ENCODE data around the gene PPP1R12B.
"Not testable (repeated sequence)": the region's sequence is repeated elsewhere in the genome, so short reads cannot be mapped to it uniquely, and the experiment has no call there.

PPP1R12B gene

DNA sequence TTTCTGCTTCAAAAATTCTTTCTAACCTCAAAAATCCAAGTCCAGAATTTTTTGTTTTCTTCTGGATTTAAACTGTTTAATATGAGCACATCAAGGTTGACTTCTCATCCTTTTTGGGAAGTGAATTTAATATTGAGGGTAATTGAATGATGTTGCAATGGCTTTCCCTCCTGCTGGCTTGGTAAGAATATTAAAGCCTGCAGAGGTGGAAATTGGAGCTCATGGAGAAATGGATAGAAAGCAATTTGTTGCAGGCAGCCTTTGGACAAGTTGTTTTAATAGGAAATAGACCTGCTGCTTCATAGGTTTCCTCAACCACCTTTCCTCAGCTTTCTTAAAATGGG is 237.1 kb downstream of the PPP1R12B start:
- no peak for DNase-seq (ENCODE audit: low spot score)

DNA sequence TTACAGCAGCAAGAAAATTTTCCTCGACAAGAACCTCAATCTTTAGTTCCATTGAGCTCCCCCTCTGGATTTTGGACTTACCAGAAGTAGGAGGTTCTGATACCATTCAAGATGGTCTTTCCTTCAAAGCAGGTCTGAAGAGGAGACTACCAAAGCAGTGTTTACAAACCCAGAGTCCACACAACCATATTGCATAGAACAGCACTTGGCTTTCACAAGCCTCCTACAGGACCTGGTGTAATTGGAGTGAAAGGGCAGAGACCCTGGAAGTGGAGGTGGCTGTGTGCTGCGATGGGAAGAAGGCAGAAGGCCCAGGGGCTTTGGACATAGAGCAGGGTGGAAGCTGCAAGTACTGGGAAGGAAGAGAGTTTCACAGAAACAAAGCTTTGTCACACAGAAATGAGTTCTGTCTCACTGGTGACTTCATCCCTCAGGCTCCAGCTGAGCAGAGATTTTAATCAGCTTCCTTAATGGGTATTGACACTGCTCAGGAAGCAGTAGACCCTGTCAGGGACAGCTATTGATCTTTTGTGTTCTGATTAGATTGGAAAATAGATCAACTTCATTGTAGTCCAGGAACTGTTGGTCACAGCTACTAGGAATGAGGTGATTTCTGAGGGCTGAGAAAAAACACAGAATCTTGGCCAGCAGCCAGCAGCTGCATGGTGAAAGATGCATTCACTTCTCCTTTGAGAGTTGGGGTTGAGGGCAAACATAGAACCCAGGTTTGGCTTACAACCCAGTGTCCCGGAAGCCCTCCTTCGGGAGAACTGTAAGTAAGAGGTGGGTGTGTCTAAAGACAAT is 237.7 kb downstream of the PPP1R12B start:
- no peak for DNase-seq (ENCODE audit: low spot score)

DNA sequence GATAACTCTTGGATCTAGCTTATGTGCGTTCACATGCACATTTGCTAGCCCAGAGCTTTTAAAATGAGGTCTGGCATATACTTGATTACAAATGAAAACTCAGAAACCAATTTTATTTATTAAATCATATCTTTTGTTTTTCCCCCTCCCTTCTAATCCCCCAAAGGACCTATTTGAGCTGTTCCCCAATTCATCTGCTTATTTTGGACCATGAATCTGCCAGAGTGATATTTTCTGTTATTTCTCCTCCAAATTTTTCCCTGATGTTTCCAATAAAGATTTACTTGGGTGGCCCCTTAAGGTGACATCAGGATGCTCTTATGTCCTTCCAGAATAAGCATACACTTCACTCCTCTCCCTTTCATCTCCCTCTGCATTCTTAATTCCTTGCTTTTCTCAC is 238.4 kb downstream of the PPP1R12B start:
- no peak for DNase-seq (ENCODE audit: low spot score)

DNA sequence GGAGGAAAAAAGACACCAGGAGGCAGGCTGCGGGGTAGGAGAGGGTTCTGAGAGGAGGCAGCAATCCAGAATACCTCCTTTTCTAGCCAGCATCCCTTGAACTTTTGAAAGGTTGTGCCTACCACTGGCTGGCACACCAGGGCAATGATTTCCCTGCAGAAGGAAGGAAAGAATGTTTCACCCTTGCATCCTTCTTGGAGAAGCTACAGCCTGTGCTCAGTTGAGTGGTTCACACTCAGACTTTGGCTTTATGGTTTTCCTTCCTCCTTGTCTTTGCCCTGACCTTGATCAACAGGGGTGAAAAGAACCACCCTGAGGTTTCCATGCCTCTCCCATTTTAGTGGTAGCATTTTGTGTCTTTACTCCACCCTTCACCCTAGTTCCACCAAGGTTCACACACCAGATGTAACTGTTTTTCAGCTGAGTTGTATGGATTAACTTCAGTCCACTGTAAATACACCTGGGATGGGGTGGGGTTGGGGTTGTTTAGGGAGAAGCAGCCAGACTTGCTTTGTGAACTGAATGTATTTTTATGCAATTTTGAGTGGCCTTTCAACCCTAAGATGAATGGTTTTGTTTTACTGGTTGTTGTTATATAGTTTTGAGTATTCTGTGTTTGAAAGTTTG is 239.5 kb downstream of the PPP1R12B start:
- DNase-seq (ENCODE audit: low spot score), result no peak

DNA sequence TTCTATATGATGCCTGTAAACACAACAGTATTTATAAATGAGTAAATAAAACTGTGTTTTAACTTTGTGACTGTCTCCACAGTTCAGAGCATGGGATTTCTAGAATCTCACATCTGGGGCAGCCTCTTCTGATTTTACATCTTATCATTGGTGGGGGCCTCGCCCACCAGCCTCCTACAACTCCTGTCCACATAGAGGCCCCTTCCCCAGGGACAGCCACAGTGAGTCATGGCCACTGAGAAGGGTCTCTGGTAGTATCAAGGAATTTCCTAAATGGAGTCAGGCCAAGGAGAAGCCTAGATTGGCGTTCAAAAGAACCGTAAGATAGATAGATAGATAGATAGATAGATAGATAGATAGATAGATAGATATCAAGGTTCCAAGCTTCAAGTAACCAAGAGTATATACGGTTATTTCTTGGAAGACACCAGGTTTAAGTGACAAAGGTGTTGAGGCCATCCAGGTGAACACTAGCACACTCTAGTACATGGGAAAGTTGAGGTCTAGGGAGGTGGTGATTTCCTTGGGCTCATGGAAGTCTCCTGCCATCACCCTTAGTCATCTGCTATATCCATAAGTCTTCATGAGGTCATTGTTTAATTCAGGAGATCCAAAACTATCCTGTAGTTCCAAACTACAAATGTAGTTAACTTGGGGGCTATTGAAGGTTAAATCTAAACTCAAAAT is 240.1 kb downstream of the PPP1R12B start:
- DNase-seq (ENCODE audit: low spot score), result no peak

DNA sequence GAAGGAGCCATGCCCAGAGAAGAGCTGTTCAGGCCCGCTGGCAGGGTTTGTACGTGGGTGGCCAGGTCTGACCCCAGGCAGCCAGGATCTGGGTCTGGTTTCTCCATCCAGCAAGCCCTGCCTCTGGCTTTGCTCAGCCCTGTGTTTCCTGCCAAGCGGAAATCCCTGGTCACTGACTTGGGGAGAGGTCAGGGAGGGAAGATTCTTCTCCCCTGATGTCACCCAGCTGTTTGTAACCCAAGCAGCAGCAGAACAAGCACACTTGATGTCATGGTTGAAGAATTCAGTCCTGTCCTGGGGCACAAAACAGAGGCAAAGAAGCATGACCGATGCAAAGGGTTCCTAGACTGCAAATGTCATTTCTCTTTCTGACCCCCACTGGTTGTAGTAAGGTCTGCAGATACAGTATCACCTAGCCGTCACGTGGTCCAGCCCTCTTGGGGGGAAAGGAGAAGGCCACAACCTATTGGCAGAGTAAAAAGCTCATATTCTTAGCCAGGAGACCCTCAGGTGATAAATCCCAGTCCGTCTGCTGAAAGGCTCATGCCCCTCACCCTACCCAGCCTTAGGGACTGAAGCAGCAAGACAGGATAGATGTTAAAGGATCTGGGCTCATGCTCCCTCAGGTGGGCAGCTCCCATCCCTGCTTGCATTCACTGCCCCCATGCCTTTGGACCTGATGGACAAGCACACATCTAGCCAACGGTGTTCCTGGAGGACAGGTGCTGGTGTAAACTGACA is 240.9 kb downstream of the PPP1R12B start:
- no peak for DNase-seq (ENCODE audit: low spot score)

DNA sequence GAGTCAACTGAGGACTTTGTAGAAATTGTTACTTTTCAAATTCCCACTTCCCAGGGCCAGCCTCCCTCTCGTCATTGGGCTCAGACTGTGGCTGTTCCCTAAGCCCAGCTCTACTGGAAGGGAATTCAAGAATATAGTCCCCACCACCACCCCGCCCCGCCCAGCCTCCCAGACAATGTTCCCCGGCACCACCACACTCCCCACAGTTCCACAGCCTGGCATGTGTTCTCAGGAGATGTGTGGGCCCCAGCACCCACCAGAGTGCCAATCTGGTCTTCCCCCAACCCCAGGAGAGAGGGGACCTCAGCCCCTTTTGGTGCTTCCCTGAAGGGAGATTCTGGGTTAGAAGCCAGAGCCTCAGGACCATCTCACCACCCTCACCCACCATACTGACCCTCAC is 241.6 kb downstream of the PPP1R12B start:
- DNase-seq (ENCODE audit: low spot score), result no peak

DNA sequence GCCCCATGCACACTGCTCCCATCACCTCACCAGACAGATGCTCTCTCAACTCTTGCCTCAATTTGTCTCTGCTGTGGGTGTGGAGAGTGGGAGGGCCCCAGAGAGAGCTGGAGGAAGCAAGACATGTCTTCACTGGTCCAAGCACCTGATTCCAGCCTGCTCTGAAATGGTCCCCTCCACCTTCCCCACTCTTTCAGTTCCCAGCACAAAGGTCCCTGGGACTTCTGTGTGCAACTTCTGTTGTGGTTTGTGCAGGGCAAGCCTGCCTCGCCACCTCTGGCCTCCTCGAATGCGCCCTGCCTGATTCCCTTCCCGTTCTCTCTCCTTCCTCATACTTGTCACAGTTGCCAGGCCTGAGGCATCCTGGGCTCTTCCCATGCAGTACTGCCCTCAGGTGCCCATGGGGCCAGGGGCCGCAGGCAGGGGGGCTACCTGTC is 242.5 kb downstream of the PPP1R12B start:
- DNase-seq (ENCODE audit: low spot score), result no peak

DNA sequence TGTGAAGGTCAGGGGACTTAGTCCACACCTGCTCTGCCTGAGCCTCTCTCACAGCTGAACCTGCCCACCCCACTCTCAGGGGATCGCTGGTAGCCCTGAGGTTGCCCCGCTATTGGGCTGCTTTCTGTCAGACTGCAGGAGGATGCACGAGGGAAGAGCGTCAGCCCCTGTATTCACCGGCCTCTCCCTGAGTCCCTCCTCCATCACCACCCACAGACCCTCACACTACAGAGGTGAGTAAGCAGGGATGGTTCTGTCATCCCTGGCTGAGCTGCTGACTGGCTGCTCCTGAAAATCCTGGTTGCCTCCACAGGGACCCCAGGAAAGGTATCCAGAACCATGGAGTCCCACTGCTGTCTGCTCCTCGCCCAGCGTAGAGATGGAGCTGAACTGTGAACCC is 243.0 kb downstream of the PPP1R12B start:
- DNase-seq (ENCODE audit: low spot score), result no peak

DNA sequence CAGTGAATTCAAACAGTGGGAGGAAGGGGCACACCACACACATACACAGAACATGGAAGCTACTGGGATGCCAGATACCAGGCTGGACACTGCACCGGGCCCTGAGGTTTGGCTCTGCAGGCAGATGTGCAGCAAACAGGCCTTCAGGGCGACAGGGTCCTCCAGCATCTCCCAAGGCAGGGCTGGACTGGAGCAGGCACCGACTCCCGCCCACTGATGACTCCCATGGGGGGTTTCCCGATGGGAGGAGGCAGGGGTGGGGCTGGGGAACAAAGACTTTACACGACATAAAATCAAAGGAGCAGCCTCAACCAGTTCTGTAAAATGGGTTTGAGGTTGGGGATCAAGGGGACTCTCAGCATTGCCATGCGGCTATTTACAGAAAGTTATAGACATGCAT is 243.6 kb downstream of the PPP1R12B start:
- no peak for DNase-seq (ENCODE audit: low spot score)

DNA sequence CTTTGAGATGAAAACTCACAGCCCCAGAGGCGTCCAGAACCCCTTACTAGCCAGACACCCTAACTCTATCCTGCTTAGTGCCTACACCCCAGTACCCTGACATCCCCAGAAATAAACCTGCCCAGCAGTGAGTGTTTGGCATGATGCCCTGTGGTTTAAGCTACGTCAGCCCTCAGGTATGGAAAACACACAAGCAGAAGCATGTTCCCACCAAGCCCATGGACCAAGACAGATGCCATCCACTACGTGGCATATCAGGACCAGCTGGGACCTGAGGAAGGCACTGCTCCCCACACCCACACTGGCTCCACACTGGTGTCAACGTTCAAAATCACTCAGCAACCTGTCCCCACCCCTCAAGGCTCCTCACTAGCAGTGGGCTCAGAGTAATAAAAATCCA is 245.3 kb downstream of the PPP1R12B start:
- no peak for DNase-seq (ENCODE audit: low spot score)

DNA sequence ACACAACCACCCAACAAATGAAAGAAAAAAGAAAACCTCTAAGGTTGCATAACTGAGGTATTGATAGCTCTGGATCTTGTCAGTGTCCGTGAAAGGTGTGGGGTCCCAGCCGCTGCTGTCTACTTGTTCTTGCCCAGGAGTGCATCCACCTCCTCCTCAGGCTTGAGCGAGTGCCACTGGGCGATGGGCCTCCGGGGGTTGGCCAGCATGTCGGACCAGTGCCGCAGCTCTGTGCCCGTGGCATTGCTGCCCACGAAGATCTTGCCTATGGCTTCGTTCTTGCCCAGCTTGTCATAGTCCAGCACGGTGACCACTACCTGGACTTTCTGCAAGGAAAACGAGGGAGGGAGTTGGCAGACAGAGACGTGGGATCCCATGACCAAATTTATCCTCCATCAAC is 248.1 kb downstream of the PPP1R12B start:
- no peak for DNase-seq (ENCODE audit: low spot score)

DNA sequence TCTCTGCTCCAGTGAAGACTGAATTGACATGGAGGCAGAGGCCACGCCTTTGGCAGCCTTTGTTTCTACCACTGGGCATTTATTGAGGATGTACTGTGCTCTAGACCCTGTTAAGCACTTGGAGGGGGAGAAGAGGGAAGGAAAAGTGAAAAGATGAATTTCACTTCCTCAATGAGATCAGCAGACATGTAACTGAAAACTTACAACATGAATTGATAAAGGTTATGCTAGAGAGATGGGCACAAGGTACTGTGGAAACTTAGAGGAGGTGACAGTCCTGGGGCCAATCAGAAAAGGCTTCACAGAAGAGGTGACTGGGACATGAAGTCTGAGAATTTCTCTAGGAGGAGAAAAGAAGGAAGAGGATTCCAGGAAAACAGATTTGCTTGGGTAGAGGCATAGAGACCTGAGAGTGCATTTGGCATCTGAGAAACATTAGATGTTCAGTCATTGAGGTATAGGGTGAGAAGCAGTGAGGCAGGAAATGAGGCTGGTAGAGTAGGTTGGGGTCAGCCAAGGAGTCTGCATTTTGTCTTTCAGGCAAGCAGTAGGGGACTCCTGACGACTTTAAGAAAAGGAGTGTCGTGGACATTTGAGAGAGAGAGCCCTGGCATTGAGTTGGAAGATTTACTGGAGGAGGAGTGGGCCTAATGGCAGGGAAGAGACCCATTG is 248.7 kb downstream of the PPP1R12B start:
- no peak for DNase-seq (ENCODE audit: low spot score)

DNA sequence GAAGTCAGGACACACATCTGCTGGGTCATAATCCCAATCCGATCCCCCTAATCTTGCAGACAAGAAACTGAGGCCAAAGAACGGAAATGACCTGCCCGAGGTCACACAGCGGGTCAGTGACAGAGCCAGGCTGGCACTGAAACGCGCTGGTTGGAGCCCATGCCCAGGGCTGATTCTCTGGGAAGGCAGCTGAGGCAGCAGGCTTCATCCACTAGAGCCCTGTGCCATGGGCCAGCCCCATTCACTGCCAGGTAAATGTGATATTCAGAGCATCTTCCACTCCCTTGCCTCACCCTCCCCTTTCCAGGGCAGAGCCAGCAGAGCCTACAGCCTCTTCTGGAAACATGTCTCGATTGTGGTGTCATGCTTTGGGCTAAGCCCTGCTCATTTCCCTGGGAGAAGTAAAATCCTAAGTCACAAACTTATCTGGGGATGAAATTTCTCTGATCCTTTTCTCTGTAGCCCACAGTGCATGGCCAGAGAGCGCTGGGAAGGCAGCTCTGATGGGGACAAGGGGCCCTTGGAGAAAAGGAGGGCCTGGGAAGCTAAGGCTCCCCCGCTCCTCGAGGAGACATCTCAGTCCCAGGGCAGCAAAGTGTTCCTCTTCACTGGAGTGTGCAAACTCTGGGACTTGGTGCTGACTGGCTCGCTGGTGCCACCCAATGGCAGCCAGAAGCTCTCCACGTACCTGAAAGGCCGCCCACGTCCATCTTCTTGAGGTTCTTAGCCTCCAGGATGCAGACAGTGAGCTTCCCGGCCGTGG is 251.4 kb downstream of the PPP1R12B start:
- DNase-seq (ENCODE audit: low spot score), result no peak

DNA sequence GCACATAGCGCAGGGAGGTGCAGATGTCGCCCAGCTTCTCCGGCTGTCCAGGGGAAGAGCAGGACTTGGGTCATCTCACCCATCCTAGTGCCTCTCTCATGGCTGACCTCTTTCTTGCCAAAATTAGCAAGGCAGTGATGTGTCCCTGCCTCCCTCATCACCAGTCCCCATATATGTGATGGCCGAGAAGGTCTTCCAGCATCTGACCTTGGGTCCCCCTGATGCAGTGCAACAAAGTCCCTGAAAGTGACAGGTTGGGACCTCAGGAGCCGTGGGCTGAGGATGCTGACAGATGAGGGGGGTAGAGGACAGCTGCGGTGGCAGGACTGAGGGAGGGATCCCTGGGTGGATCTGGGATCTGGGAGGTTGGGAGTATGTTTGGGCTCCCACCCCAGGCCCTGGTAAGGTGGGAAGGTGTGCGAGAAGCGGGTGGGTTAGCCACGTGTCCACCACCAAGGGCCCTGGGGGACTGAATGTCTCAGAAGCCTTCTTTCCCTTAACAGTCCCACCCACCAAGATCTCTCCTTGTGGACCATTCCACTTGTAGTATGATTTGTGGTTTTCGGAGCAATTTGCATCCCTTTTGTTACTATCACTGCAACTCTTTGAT is 252.0 kb downstream of the PPP1R12B start:
- no peak for DNase-seq (ENCODE audit: low spot score)

DNA sequence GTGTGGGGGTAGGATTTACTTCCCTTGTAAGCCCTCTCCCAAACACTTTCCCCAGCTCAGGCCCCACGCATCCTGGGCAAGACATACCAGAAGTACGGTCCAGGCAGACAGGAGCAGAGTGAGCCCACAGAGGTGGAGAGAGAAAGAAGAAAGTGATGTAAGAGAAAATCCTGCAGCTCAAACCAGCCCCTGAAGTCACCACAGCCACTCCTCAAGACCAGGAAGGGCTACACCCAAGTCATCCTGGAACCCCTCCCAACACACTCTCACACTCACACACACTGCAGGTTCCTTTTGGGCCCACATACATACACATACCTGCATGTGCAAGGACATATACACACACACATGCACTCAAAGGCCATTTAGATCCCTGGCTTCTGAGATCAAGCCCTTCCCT is 254.9 kb downstream of the PPP1R12B start:
- no peak for DNase-seq (ENCODE audit: low spot score)

DNA sequence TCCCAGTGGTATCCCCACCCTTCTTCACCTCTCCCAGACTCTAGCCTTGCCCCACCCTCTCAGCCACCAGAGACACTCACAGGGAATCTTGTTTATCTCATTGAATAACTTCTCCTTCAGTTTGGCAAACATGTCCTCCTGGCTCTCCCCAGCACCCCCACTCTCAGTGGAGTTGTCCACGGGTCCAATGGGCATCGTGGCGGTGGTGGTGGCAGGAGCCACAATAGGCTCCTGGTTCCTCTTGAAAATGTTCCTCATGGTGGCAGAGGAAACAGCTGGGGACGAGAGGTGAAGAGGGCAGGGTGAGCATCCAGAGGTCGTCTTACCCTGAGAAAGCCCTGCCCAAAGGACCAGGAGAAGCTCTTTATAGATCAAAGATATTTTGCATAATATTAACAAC is 257.0 kb downstream of the PPP1R12B start:
- DNase-seq (ENCODE audit: low spot score), result no peak

DNA sequence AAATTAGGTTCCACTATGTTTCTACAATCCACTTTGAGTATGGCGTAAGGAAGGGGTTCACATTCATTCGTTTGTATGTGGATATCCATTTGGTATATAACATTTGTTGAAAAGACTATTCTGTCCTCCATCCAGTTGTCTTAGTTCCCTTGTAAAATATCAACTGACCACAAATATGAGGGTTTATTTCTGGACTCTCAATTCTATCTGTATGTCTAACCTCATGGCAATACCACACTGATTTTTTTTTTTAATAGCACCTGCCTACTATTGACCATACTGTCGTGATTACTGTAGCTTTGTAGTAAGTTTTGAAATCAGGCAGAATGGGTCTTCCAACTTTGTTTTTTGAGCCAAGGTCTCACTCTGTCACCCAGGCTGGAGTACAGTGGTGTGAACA is 263.5 kb downstream of the PPP1R12B start:
- DNase-seq (ENCODE audit: low spot score), result not testable (repeated sequence)

DNA sequence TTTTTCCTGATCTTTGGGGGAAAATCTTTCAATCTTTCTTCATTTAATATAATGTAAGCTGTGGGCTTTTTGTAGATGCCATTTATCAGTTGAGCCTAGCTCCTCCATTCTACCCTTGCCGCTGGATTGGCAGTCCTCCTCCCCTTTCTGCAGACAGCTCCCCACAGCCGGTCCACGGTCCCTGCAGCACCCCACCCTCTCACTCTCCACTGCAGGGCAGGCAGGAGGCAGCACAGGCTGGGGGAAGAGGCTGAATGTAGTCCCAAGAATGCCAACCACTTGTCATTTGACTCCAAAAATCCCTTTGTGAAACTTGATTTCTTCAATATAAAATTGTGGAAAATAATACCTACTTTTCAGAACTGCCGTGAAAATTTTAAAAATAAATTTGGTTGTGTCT is 265.1 kb downstream of the PPP1R12B start:
- DNase-seq (ENCODE audit: low spot score), result no peak

DNA sequence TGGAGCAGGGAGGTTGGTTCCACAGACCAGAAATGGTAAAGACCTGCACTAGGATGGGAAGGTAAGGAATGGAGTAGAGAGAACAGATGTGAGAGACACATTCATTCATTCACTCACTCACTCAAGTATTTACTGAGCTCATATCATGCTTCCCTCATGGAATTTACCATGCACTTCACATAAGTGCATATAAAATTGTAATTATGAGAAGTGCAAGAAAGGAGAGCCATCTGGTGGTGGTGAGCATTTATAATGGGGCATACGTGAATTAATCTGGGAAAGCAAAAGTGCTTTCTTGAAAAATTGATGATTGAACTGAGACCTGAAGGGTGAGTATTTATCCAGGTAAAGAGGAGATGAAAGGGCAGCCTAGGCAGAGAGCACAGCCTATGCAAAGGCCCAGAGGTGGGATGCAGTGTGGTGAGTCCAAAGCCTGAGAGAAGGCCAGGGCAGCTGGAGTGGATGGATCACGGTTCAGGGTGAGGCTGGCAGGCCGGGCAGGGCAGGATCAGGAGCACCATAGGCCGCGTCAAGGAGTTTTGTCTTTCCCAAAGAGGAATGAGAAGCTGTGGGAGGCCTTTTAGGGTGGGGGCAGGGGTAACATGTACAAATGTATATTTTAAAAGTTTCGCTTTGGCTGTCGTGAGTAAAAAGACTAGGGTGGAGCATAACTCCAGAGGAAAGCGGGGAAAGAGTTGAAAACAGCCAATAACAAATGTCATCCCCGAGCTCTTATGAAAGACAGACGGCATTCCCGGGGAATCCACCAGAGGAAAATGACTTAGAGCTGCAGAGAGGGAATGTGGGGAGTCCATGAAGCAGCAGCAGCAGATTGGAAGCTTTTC is 266.1 kb downstream of the PPP1R12B start:
- DNase-seq (ENCODE audit: low spot score), result not testable (repeated sequence)

Measured in hematopoietic multipotent progenitor cell treated with erythropoietin and hydrocortisone succinate and interleukin-3 and kit ligand, for 17 days (in vitro differentiated cells).